Neural crest cell (in vitro differentiated cells): ENCODE measurements around the gene NFATC3. TPM values are rescaled to one million over a fixed set of nuclear protein-coding genes. Genes with fewer than 3 reads are reported as not detected.

Experiments used
- DNase-seq: peaks from one replicate; pipeline ENCODE4 v3.0.0; 2021; ENCODE audit warnings: low read depth, mixed read lengths, low spot score
- H3K27ac Mint-ChIP-seq: one replicate; pipeline ENCODE4 v1.8.0; 2021; ENCODE audit warnings: mild to moderate bottlenecking, mixed read lengths; ENCODE audit not compliant: unreplicated experiment
- H3K27me3 Mint-ChIP-seq: 2 replicates; pipeline ENCODE4 v1.8.0; 2021; ENCODE audit warnings: low read depth, mild to moderate bottlenecking, mixed read lengths
- H3K36me3 Mint-ChIP-seq: 2 replicates; pipeline ENCODE4 v1.8.0; 2021; ENCODE audit warnings: low read depth, mild to moderate bottlenecking, mixed read lengths
- H3K4me1 Mint-ChIP-seq: 2 replicates; pipeline ENCODE4 v1.8.0; 2021; ENCODE audit warnings: mixed read lengths
- H3K4me3 Mint-ChIP-seq: one replicate; pipeline ENCODE4 v1.8.0; 2021; ENCODE audit warnings: mild to moderate bottlenecking, mixed read lengths
- H3K9me3 Mint-ChIP-seq: 2 replicates; pipeline ENCODE4 v1.8.0; 2021; ENCODE audit warnings: mixed read lengths
- CTCF ChIP-seq: fragments of 200-600 bp; sonication (generic); conservative IDR thresholded peaks from 2 replicates; pipeline ENCODE4 v1.5.0; 2021; ENCODE audit warnings: antibody characterized with exemption, mild to moderate bottlenecking
- total RNA-seq: library from RNA; stranded (reverse); gene quantifications from 2 replicates; pipeline ENCODE4 v1.2.1, GENCODE V29; 2021

NFATC3 gene
- total RNA-seq, 1 donor from 2014 or later, result 64.9 TPM

GRCh38 chr16:68074850-68075555 is 10.2 kb upstream of the NFATC3 start:
- Mint-ChIP-seq H3K9me3 (no peaks in the 10 kb centered on the region), H3K36me3 (peaks cover 15% of the 10 kb centered on the region), H3K27me3 (no peaks in the 10 kb centered on the region), H3K27ac (no peak overlapping the region), H3K4me1 (peaks cover 6% of the 10 kb centered on the region), H3K4me3 (no peak overlapping the region)
- no peak for DNase-seq
- TF ChIP-seq CTCF, result no peak

- Mint-ChIP-seq H3K4me3 (no peak overlapping the region), H3K36me3 (peaks cover 15% of the 10 kb centered on the region), H3K4me1 (peaks cover 6% of the 10 kb centered on the region), H3K27me3 (no peaks in the 10 kb centered on the region), H3K9me3 (no peaks in the 10 kb centered on the region), H3K27ac (no peak overlapping the region)
- no peak for DNase-seq
- no peak for TF ChIP-seq CTCF
Observed at GRCh38 chr16:68075980-68076379, 9.2 kb upstream of the NFATC3 start.

- no peak for DNase-seq
- Mint-ChIP-seq H3K4me3 (no peak overlapping the region), H3K36me3 (peaks cover 15% of the 10 kb centered on the region), H3K27ac (no peak overlapping the region), H3K27me3 (no peaks in the 10 kb centered on the region), H3K4me1 (peaks cover 6% of the 10 kb centered on the region), H3K9me3 (no peaks in the 10 kb centered on the region)
- TF ChIP-seq CTCF, result no peak
Observed at GRCh38 chr16:68076560-68076959, 8.6 kb upstream of the NFATC3 start.

GRCh38 chr16:68077866-68078700 is 7.1 kb upstream of the NFATC3 start:
- Mint-ChIP-seq H3K4me1 (peaks cover 6% of the 10 kb centered on the region), H3K4me3 (no peak overlapping the region), H3K27me3 (no peaks in the 10 kb centered on the region), H3K9me3 (no peaks in the 10 kb centered on the region), H3K27ac (peak overlapping the region; percentile 71), H3K36me3 (peaks cover 15% of the 10 kb centered on the region)
- TF ChIP-seq CTCF, result no peak
- DNase-seq, result no peak

- no peak overlapping the region for H3K4me3 Mint-ChIP-seq
Observed at GRCh38 chr16:68078701-68079375, 6.3 kb upstream of the NFATC3 start.

More at GRCh38 chr16:68078701-68079375, 6.3 kb upstream of the NFATC3 start:
- TF ChIP-seq CTCF, result no peak
- Mint-ChIP-seq H3K27ac (no peak overlapping the region), H3K27me3 (no peaks in the 10 kb centered on the region), H3K4me1 (peaks cover 14% of the 10 kb centered on the region), H3K36me3 (peaks cover 14% of the 10 kb centered on the region), H3K9me3 (no peaks in the 10 kb centered on the region)
- no peak for DNase-seq
